Glutamatergic neuron (in vitro differentiated cells): Measurements from ENCODE around the gene ACOXL. TPM values are rescaled to one million over a fixed set of nuclear protein-coding genes. Genes with fewer than 3 reads are reported as not detected.

ENCODE experiments used
- DNase-seq: peaks from one replicate; pipeline ENCODE4 v3.0.0; 2022
- H3K27ac Mint-ChIP-seq: one replicate; pipeline ENCODE4 v1.8.0; 2020; ENCODE audit warnings: mild to moderate bottlenecking, mixed read lengths, inconsistent platforms; ENCODE audit not compliant: unreplicated experiment
- H3K27me3 Mint-ChIP-seq: one replicate; pipeline ENCODE4 v1.8.0; 2020; ENCODE audit warnings: mild to moderate bottlenecking, moderate library complexity, mixed read lengths, inconsistent platforms; ENCODE audit not compliant: unreplicated experiment
- H3K36me3 Mint-ChIP-seq: one replicate; pipeline ENCODE4 v1.8.0; 2020; ENCODE audit warnings: mild to moderate bottlenecking, mixed read lengths, inconsistent platforms; ENCODE audit not compliant: unreplicated experiment
- H3K4me1 Mint-ChIP-seq: one replicate; pipeline ENCODE4 v1.8.0; 2020; ENCODE audit warnings: mild to moderate bottlenecking, low read depth, mixed read lengths, inconsistent platforms; ENCODE audit not compliant: unreplicated experiment
- H3K4me3 Mint-ChIP-seq: one replicate; pipeline ENCODE4 v1.8.0; 2020; ENCODE audit warnings: mild to moderate bottlenecking, mixed read lengths, inconsistent platforms; ENCODE audit not compliant: unreplicated experiment
- H3K9me3 Mint-ChIP-seq: one replicate; pipeline ENCODE4 v1.8.0; 2020; ENCODE audit warnings: mild to moderate bottlenecking, moderate library complexity, mixed read lengths, inconsistent platforms; ENCODE audit not compliant: unreplicated experiment
- total RNA-seq: library from RNA; stranded (reverse); fragmentation: NEBNext Ultra II Directional; extraction: Animal tissue kit (Norgen Biotek cat#: 25700); gene quantifications from one replicate; pipeline ENCODE4 v1.2.1, GENCODE V29; 2021; ENCODE audit not compliant: unreplicated experiment
- TF ChIP-seq, protein P1 (sequence below): fragments of 200-600 bp; sonication (generic); IDR thresholded peaks from one replicate; pipeline ENCODE4 v1.5.0; 2021; ENCODE audit not compliant: partially characterized antibody, unreplicated experiment

ACOXL gene
- total RNA-seq, 1 donor from 2014 or later, result 1.4 TPM

DNA sequence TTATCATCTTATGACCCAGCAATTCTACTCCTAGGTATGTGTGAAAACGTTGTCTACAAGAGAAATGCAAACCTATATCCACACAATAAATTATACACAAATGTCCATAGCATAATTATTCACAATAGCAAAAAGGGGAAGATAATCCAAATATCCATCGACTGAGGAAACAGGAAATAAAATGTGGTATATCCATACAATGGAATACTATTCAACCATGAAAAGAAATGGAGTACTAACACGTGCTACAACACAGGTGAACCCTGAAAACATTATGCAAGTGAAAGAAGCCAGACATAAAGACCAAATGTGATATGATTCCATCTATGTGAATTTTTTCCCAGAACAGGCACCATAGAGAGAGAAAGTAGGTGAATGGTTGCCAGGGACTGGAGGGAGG is 72.1 kb downstream of the ACOXL start:
- Mint-ChIP-seq H3K4me3 (no peak overlapping the region), H3K9me3 (peaks cover 8% of the 10 kb centered on the region), H3K36me3 (peaks cover 7% of the 10 kb centered on the region), H3K4me1 (no peaks in the 10 kb centered on the region), H3K27me3 (no peaks in the 10 kb centered on the region), H3K27ac (no peak overlapping the region)
- no peak for DNase-seq
- TF ChIP-seq, protein P1, sequence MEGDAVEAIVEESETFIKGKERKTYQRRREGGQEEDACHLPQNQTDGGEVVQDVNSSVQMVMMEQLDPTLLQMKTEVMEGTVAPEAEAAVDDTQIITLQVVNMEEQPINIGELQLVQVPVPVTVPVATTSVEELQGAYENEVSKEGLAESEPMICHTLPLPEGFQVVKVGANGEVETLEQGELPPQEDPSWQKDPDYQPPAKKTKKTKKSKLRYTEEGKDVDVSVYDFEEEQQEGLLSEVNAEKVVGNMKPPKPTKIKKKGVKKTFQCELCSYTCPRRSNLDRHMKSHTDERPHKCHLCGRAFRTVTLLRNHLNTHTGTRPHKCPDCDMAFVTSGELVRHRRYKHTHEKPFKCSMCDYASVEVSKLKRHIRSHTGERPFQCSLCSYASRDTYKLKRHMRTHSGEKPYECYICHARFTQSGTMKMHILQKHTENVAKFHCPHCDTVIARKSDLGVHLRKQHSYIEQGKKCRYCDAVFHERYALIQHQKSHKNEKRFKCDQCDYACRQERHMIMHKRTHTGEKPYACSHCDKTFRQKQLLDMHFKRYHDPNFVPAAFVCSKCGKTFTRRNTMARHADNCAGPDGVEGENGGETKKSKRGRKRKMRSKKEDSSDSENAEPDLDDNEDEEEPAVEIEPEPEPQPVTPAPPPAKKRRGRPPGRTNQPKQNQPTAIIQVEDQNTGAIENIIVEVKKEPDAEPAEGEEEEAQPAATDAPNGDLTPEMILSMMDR, result no peak

DNA sequence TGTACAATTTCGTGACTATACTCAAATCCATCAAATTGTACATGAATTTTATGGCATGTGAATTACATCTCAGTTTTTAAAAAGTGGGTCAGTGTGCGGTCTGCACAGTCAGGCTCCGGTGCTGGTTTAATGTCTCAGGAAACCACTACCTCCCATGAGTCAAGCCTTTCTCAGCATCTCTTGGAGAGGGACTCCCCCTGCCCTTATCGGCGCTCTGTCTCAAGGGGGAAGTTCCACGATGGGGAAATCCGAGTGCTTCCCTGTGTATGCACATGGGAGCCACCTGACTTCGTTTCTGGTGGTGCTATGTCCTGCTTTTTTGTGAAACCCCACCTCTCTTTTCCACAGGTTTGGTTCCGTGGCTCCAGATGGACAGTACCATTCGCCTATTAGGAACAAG is 72.5 kb downstream of the ACOXL start:
- Mint-ChIP-seq H3K4me1 (no peaks in the 10 kb centered on the region), H3K9me3 (peaks cover 7% of the 10 kb centered on the region), H3K4me3 (no peak overlapping the region)

DNA sequence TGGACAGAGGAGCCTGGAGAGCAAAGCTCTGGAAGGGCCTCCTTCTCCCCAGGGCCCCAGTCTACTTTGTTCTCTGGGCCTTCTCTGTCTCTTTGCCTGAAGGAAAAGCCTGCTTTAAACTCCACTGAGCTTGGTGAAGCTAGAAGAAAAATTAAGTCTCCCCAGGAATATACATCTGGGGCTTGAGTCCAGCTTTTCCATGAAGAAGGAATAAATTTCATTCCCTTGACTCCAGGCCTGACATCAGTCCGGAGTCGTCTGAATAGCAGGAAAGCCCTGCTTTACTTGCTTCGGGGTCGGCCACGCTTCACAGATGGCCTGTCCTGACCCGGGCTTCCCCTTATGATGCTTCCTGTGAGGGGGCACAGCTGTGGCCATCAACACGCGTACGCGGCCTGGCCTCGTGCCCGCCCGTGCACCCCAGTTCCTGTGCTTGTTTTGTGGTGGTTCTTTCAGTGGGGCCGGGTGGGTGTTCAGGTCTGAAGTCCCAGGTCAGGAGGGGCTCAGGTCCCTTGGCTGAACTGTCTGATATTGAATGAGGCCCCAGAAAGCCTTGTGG is 73.6 kb downstream of the ACOXL start:
- H3K27ac Mint-ChIP-seq, result no peak overlapping the region
- TF ChIP-seq, protein P1, result no peak
- H3K4me1 Mint-ChIP-seq, result no peaks in the 10 kb centered on the region
- H3K4me3 Mint-ChIP-seq, result no peak overlapping the region
- H3K9me3 Mint-ChIP-seq, result peaks cover 7% of the 10 kb centered on the region
- no peaks in the 10 kb centered on the region for H3K27me3 Mint-ChIP-seq
- DNase-seq, result no peak
- H3K36me3 Mint-ChIP-seq, result peaks cover 7% of the 10 kb centered on the region

More for the DNA sequence above, 72.5 kb downstream of the ACOXL start:
- no peaks in the 10 kb centered on the region for H3K27me3 Mint-ChIP-seq
- no peak overlapping the region for H3K27ac Mint-ChIP-seq
- DNase-seq, result no peak
- TF ChIP-seq, protein P1, result no peak
- peaks cover 7% of the 10 kb centered on the region for H3K36me3 Mint-ChIP-seq

DNA sequence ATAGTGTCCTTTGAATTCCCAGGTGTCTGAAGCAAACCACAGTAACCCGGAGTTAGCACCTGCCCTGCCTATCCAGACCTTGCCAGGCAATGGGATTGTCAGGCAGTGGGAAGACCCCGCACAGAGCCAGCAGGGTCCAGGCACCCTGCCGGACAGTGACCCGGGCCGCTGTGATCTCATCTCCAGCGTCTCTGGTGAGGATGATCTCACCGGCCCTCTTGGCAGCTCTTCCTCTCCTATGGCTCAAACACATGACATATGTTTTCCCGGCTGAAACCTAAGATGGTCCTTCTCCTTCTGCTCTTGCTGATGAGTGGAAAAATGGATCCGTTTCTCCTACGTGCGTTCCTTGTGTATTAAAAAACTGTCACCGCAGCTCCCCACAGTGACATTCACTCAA is 75.1 kb downstream of the ACOXL start:
- peaks cover 8% of the 10 kb centered on the region for H3K9me3 Mint-ChIP-seq
- DNase-seq, result no peak
- H3K4me3 Mint-ChIP-seq, result no peak overlapping the region
- H3K4me1 Mint-ChIP-seq, result peaks cover 6% of the 10 kb centered on the region
- peaks cover 7% of the 10 kb centered on the region for H3K36me3 Mint-ChIP-seq
- TF ChIP-seq, protein P1, result no peak
- no peaks in the 10 kb centered on the region for H3K27me3 Mint-ChIP-seq
- peak overlapping the region; percentile 65 for H3K27ac Mint-ChIP-seq

GRCh38 chr2:110810404-110810803 is 78.0 kb downstream of the ACOXL start:
- H3K27me3 Mint-ChIP-seq, result no peaks in the 10 kb centered on the region
- H3K4me1 Mint-ChIP-seq, result peaks cover 6% of the 10 kb centered on the region
- no peak overlapping the region for H3K27ac Mint-ChIP-seq
- H3K36me3 Mint-ChIP-seq, result no peaks in the 10 kb centered on the region
- peaks cover 8% of the 10 kb centered on the region for H3K9me3 Mint-ChIP-seq
- TF ChIP-seq, protein P1, result no peak
- DNase-seq, result no peak
- no peak overlapping the region for H3K4me3 Mint-ChIP-seq
